Measurements from ENCODE around the gene CEMP1.

GRCh38 chr16:2520784-2521531 lies 10.2 kb downstream of the CEMP1 start:
- TF ChIP-seq CTCF (conservative IDR thresholded peaks at IDR 0.05; ENCODE audit: low read length) (no peak), EZH2phosphoT487 (IDR thresholded peaks at IDR 0.05; ENCODE audit: borderline replicate concordance) (no peak)

Measured in Loucy (cell line).